Stimulated activated CD8-positive, alpha-beta memory T cell treated with anti-CD3 and anti-CD28 coated beads, Interleukin-4, amount 100 ng/mL, for 4 hours (primary cell): Measurements from ENCODE around the gene BCAS3.
"Not testable (repeated sequence)": the region's sequence is repeated elsewhere in the genome, so short reads cannot be mapped to it uniquely, and the experiment has no call there.

ENCODE experiments used
- DNase-seq, 2 donors: peaks; one replicate each; pipeline ENCODE4 v3.0.0-alpha.2; 2020; ENCODE audit warnings: low read depth in 2 of 2, low spot score in 1 of 2

The BCAS3 gene

GRCh38 chr17:60677308-60678117 lies at the start of gene BCAS3:
BCAS3 (plus strand) TSS chr17:60677851.
- peak; percentile 84 to 94 for DNase-seq

- DNase-seq: no peak
Observed at GRCh38 chr17:60628252-60628889, 49.3 kb upstream of the BCAS3 start.

GRCh38 chr17:60629120-60629519 lies 48.5 kb upstream of the BCAS3 start:
- DNase-seq: no peak

- no peak for DNase-seq
Observed at GRCh38 chr17:60630352-60630751, 47.3 kb upstream of the BCAS3 start.

GRCh38 chr17:60631119-60631518 lies 46.5 kb upstream of the BCAS3 start:
- no peak for DNase-seq

GRCh38 chr17:60637683-60638082 lies 40.0 kb upstream of the BCAS3 start:
- no peak for DNase-seq

GRCh38 chr17:60639019-60639330 lies 38.7 kb upstream of the BCAS3 start:
- DNase-seq: no peak

- DNase-seq: no peak
Observed at GRCh38 chr17:60640503-60640902, 37.1 kb upstream of the BCAS3 start.

GRCh38 chr17:60641126-60641525 lies 36.5 kb upstream of the BCAS3 start:
- no peak for DNase-seq

- DNase-seq: no peak
Observed at GRCh38 chr17:60641810-60642220, 35.8 kb upstream of the BCAS3 start.

- no peak for DNase-seq
Observed at GRCh38 chr17:60645918-60646523, 31.6 kb upstream of the BCAS3 start.

- DNase-seq: no peak
Observed at GRCh38 chr17:60646701-60647100, 30.9 kb upstream of the BCAS3 start.

GRCh38 chr17:60647705-60648104 lies 29.9 kb upstream of the BCAS3 start:
- no peak for DNase-seq

- DNase-seq: no peak
Observed at GRCh38 chr17:60652454-60653247, 25.0 kb upstream of the BCAS3 start.

- DNase-seq: no peak
Observed at GRCh38 chr17:60653569-60653968, 24.1 kb upstream of the BCAS3 start.

GRCh38 chr17:60656499-60656898 lies 21.2 kb upstream of the BCAS3 start:
- no peak for DNase-seq

GRCh38 chr17:60659156-60659555 lies 18.5 kb upstream of the BCAS3 start:
- no peak for DNase-seq

- DNase-seq: no peak
Observed at GRCh38 chr17:60661489-60661888, 16.2 kb upstream of the BCAS3 start.

- no peak for DNase-seq
Observed at GRCh38 chr17:60664022-60664421, 13.6 kb upstream of the BCAS3 start.

- no peak for DNase-seq
Observed at GRCh38 chr17:60665602-60666001, 12.0 kb upstream of the BCAS3 start.

- DNase-seq: not testable (repeated sequence)
Observed at GRCh38 chr17:60668741-60669140, 8.9 kb upstream of the BCAS3 start.

- no peak for DNase-seq
Observed at GRCh38 chr17:60671482-60671881, 6.2 kb upstream of the BCAS3 start.
